ENCODE results near the gene SHISA5. TPM values are rescaled to one million over a fixed set of nuclear protein-coding genes. Genes with fewer than 3 reads are reported as not detected.
A peak's percentile ranks its signal among the peaks of the same experiment; 100 is the strongest.

Gene SHISA5
- total RNA-seq, 4 donors from 2014 or later: 17.0 to 31.6 (median 23.4) TPM

DNA sequence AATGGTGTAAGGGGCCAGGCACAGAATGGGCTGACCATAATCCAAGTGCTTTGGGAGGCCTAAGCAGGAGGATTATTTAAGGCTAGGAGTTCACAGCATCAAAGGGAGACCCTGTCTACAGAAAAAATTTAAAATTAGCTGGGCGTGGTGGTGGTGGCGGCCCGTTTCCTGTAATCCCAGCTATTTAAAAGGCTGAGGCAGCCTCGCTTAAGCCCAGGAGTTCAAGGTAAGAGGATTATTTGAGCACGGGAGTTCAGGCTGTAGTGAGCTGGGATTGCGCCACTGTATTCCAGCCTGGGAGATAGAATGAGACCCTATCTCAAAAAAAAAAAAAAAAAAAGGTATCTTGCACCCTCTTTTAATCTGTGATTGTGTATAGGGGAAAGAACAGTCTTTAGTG, 62.0 kb downstream of the SHISA5 start:
- TF ChIP-seq, protein P1, sequence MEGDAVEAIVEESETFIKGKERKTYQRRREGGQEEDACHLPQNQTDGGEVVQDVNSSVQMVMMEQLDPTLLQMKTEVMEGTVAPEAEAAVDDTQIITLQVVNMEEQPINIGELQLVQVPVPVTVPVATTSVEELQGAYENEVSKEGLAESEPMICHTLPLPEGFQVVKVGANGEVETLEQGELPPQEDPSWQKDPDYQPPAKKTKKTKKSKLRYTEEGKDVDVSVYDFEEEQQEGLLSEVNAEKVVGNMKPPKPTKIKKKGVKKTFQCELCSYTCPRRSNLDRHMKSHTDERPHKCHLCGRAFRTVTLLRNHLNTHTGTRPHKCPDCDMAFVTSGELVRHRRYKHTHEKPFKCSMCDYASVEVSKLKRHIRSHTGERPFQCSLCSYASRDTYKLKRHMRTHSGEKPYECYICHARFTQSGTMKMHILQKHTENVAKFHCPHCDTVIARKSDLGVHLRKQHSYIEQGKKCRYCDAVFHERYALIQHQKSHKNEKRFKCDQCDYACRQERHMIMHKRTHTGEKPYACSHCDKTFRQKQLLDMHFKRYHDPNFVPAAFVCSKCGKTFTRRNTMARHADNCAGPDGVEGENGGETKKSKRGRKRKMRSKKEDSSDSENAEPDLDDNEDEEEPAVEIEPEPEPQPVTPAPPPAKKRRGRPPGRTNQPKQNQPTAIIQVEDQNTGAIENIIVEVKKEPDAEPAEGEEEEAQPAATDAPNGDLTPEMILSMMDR (IDR thresholded peaks at IDR 0.05 in 4 of 5, conservative IDR thresholded peaks at IDR 0.05 in 1 of 5): no peak
- no peak for TF ChIP-seq POLR2A (IDR thresholded peaks at IDR 0.05)
- Histone ChIP-seq H3K27ac (peak overlapping the region in 3 of 4 donors; percentile 85 to 96 (median 93)), H3K27me3 (no peaks in the 10 kb centered on the region), H3K9me3 (no peaks in the 10 kb centered on the region), H3K4me1 (peaks cover 31 to 32% of the 10 kb centered on the region in 2 donors), H3K4me3 (no peak overlapping the region), H3K36me3 (peaks cover 0 to 26% of the 10 kb centered on the region in 2 donors)
- DNase-seq: no peak
- intact Hi-C loops (cut with DNase I; ENCODE audit: low total_unique reads): loop anchor here (2.0 to 10.0 kb wide), 2 partner anchors 115 to 1277 kb away; partner anchors contain the start of genes PFKFB4 and SETD2
- in situ Hi-C loops (cut with MboI; ENCODE audit: low sequenced_read_pairs in 4 of 4): no loop called here
- no peak for ATAC-seq

DNA sequence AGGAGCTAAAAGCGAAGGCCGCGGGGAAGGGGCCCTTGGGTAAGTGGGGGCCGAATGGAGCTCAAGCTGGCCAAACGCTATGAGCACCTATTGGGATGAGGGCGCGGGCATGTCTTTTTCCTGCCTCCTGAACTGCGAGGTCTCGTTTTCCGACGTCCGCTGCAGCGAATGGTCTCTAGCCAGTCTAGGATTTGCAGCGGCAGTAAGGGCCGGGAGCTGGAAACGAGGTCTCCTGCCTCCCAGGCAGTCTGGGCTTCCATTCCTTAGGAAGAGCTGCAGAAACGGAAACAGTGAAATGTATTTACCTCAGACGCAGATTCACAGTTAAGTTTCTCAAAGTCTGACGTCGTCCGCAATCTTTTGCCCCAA, 63.4 kb downstream of the SHISA5 start:
- peak overlapping the region; percentile 85 to 96 (median 94) for H3K27ac ChIP-seq
- intact Hi-C loops (cut with DNase I; ENCODE audit: low total_unique reads) (loop anchor here (2.0 to 10.0 kb wide), 2 partner anchors 116 to 1276 kb away; partner anchors contain the start of genes PFKFB4 and SETD2), in situ Hi-C loops (cut with MboI; ENCODE audit: low sequenced_read_pairs in 4 of 4) (no loop called here)
- H3K9me3 ChIP-seq: no peaks in the 10 kb centered on the region
- TF ChIP-seq POLR2A (IDR thresholded peaks at IDR 0.05): no peak
- TF ChIP-seq, protein P1 (IDR thresholded peaks at IDR 0.05 in 4 of 5, conservative IDR thresholded peaks at IDR 0.05 in 1 of 5): no peak
- H3K36me3 ChIP-seq: peaks cover 0 to 26% of the 10 kb centered on the region in 2 donors
- ATAC-seq (peak in 1 of 2 donors; percentile 12), DNase-seq (no peak)
- no peaks in the 10 kb centered on the region for H3K27me3 ChIP-seq
- H3K4me1 ChIP-seq: peaks cover 23 to 24% of the 10 kb centered on the region in 2 donors
- H3K4me3 ChIP-seq: peak overlapping the region; percentile 74 to 95 (median 92)

DNA sequence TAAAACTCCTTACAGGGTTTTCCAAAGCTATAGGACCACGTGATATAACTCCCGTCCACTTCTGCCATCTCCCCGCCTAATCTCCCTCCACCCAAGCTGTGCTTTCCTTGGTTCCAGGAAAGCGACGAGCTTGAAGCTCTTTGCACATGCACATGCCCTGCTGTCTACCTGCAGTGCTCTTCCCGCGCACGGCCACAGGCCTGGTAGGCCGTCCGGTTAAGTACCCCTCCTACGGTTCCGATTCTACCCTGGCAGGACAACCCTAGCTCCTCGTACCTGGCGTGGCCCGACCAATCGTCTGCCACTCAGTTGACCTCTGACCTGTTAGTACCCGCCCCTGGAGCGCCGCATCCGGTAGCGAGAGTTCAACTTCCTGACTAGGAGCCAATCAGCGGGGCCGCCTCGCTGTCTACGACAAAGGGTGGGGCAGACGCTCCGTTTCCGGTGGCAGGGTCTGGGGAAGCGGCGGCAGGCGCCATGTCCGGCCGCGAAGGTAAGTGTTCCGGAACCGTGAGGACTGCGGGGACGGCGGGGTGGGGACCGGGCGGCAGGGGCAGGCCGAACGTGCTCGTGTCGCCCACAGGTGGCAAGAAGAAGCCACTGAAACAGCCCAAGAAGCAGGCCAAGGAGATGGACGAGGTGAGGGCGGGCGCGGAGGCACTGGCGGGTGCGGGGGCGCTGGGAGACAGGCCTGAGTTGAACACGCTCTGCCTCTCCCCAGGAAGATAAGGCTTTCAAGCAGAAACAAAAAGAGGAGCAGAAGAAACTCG, 64.0 kb downstream of the SHISA5 start, which contains the start of the genes CCDC51 and TMA7:
Gene CCDC51 (minus strand): TSS at position 300 of the 770 bp plus-strand sequence. CDS start 4,991 bp downstream, outside the sequence.
Gene TMA7 (plus strand): TSS at position 438 of the 770 bp plus-strand sequence. CDS start 40 bp downstream, at position 478.
- peak within 1 kb of the TSS; percentile 85 to 96 (median 94) for H3K27ac ChIP-seq
- peaks cover 21 to 24% of the 10 kb centered on the region in 2 donors for H3K4me1 ChIP-seq
- H3K4me3 ChIP-seq: peak within 1 kb of the TSS; percentile 74 to 95 (median 92)
- no peaks in the 10 kb centered on the region for H3K27me3 ChIP-seq
- intact Hi-C loops (cut with DNase I; ENCODE audit: low total_unique reads): loop anchor here (2.0 to 10.0 kb wide), 3 partner anchors 117 to 1275 kb away; partner anchors contain the start of genes PFKFB4 and SETD2
- in situ Hi-C loops (cut with MboI; ENCODE audit: low sequenced_read_pairs in 4 of 4): loop anchor here (5.0 to 10.0 kb wide), 4 partner anchors 38 to 168 kb away; no protein-coding TSS in a partner anchor
- H3K36me3 ChIP-seq: peaks cover 0 to 26% of the 10 kb centered on the region in 2 donors
- no peaks in the 10 kb centered on the region for H3K9me3 ChIP-seq
- ATAC-seq (peak; percentile 96 to 97), DNase-seq (peak; percentile 98)
- peak; percentile 84 to 95 for TF ChIP-seq POLR2A (IDR thresholded peaks at IDR 0.05)
- TF ChIP-seq, protein P1 (IDR thresholded peaks at IDR 0.05 in 4 of 5, conservative IDR thresholded peaks at IDR 0.05 in 1 of 5): no peak

DNA sequence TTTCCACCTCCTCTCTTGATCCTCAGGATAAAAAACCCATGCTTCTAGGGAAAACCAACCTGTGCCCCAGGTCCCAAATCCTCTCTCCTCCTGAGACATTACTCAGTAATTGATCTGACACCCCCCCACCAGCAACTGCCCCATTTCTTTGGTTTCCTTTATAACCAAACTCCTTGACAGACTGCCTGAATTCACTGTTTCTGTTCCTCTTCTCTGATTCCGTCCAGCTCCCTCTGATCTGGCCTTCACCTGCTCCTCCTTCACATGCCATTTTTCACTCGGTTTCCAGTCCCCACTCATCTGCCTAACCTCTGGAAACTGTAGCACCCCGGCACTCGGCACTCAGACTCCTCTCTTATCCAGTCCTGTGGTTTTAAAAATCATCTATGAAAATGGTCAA, 66.2 kb downstream of the SHISA5 start:
- no peak overlapping the region for H3K4me3 ChIP-seq
- no peak for TF ChIP-seq POLR2A (IDR thresholded peaks at IDR 0.05)
- TF ChIP-seq, protein P1 (IDR thresholded peaks at IDR 0.05 in 4 of 5, conservative IDR thresholded peaks at IDR 0.05 in 1 of 5): no peak
- ATAC-seq (no peak), DNase-seq (no peak)
- H3K9me3 ChIP-seq: no peaks in the 10 kb centered on the region
- H3K27me3 ChIP-seq: no peaks in the 10 kb centered on the region
- peaks cover 0 to 9% of the 10 kb centered on the region in 2 donors for H3K36me3 ChIP-seq
- no peak overlapping the region for H3K27ac ChIP-seq
- intact Hi-C loops (cut with DNase I; ENCODE audit: low total_unique reads) (loop anchor here (5.0 kb wide), 1 partner anchor 206 kb away; no protein-coding TSS in a partner anchor), in situ Hi-C loops (cut with MboI; ENCODE audit: low sequenced_read_pairs in 4 of 4) (loop anchor here (5.0 to 10.0 kb wide), 4 partner anchors 36 to 166 kb away; no protein-coding TSS in a partner anchor)
- H3K4me1 ChIP-seq: peaks cover 21 to 24% of the 10 kb centered on the region in 2 donors

All from gastrocnemius medialis (tissue), 4 donors.